ENCODE results near the gene C1QL1. TPM values are rescaled to one million over a fixed set of nuclear protein-coding genes. Genes with fewer than 3 reads are reported as not detected.

C1QL1 gene
- total RNA-seq, 1 donor from 2014 or later: under 0.01 TPM

DNA sequence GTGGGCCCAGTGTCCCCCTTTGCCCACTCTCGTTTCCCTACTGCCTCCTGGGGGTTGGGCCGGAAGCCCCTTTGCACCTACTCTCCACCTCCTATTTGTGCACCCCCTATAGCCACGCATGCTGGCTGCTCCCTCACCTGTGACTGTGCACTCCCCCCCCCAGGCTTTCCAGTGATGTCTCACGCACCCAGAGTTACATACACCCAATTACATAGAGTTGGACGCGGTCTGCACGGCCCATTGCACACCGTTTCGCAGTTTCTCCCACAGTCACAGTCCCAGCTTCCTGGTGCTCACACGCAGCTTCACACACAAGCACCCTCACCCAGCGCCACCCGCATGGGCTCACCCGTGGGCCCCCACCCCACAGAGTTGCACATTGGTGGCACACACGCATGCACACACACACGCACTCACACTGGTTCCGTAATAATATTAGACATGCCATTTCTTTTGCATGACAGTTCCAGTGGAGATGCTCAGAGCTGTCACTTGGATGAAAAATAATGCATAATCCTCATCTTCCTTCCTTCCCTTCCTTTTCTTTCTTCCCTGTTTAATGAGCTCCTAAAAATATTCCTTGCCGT lies 21.5 kb upstream of the C1QL1 start:
- no peak for DNase-seq (ENCODE audit: low read depth in 2 of 2)

DNA sequence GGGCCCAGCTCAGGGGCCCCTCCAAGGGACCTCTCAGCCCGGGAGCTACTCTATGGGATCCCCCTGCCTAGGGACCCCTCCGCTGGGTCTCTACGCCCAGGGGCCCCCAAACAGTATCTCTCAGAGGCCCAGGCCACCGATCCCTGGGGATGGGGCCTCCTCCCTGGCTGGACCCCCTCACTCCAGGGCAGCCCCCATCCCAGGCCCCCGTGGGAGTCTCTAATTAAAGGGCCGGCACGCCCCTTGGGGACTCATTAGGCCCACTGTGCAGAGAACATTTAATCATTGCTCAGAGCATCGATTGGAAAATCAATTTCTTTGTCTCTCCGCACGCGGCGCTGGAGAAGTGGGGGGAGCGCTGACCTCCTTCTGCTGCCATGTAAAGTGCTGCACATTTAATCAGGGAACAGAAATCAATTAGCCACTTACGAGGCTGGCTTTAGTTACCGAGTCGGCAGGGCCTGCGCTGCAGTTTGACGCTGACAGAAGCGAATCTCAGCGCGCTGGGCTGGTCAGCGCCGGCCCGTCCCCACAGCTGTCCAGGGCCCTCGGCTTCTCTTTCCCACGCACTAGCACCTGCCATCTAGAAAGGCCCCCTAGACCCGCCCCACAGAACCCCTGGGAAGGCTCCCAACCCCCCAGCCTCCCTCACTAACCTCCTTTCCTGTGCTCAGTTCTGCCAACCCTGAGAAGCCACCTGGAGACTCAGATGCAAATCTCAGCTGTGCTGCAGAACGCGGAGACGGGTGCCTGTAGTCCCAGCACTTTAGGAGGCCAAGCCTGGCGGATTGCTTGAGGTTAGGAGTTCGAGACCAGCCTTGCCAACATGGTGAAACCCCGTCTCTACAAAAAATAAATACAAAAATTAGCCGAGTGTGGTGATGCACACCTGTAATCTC lies 20.2 kb upstream of the C1QL1 start:
- DNase-seq (ENCODE audit: low read depth in 2 of 2): no peak

DNA sequence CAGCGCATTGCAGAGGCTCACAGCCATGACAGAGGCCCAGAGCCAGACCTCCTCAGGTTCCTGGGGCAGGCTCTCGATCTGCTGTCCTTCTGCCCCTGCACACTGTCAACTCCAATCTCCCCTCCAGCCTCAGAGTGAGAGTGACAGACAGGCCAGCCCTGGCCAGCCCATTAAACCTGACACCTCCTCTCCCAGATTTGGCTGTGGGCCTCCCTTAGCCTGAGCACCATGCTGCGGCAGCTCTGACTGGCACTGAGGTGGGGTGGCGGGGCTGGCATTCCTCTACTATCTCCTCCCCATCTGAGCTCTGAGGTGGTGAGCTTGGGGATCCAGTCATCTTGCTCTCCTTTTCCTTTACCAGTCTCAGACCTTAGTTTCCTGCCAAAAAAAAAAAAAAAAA lies 15.5 kb upstream of the C1QL1 start:
- no peak for DNase-seq (ENCODE audit: low read depth in 2 of 2)

DNA sequence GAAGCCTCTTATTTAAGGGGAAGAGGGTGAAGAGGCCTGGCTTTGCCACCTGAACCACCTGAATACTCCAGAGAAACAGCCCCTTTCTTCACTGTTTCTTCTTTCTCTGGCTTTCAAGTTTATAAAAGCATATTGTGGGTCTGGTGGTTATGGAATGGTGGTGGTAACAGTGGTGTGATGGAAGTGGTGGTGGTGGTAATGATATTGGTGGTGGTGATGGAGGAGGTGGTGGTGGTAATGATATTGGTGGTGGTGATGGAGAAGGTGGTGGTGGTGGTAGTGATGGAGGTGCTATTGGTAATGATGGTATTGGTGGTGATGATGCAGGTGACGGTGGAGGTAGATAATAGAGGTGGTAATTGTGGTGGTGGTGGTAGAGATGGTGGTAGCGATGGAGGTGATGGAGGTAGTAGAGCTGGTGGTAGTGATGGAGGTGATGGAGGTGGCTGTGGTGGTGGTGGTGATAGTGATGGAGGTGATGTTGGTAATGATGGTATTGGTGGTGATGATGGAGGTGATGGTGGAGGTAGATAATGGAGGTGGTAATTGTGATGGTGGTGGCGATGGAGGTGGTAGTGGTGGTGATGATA lies 14.1 kb upstream of the C1QL1 start:
- DNase-seq (ENCODE audit: low read depth in 2 of 2): no peak

DNA sequence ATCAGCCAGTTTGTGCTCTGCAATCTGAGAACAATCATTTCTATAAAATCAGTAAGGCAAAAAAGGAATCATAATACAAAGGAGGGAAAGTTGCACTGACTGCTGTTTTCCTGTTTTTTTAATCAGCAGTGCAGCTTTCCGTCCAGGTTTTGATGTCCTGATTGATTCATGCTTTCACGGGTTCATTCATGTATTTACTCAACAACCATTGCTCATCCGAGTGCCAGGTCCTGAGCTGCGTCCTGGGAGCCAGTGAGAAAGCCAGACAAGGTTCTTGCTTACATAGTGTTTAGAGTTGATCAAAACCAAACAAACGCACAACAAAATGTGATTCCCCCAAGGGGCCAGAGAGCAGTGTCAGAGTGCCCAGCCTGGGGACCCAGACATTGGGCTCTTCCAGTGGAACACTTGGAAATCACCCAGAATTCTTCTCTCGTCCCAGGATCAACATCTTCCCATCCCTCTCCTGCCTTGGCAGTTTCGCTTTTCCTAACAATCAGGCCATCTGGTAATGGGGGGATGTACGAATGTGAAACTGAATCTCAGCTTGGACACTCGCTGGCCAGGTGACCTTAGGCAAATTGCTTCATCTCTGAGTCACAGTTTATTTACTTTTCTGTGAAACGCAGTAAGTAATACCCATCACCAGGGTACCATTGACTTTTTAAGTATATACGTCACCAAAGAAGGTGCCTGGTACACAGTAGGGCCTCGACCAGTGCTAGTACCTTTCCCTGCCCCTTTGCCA lies 13.3 kb upstream of the C1QL1 start:
- DNase-seq (ENCODE audit: low read depth in 2 of 2): peak; percentile 80 to 89

DNA sequence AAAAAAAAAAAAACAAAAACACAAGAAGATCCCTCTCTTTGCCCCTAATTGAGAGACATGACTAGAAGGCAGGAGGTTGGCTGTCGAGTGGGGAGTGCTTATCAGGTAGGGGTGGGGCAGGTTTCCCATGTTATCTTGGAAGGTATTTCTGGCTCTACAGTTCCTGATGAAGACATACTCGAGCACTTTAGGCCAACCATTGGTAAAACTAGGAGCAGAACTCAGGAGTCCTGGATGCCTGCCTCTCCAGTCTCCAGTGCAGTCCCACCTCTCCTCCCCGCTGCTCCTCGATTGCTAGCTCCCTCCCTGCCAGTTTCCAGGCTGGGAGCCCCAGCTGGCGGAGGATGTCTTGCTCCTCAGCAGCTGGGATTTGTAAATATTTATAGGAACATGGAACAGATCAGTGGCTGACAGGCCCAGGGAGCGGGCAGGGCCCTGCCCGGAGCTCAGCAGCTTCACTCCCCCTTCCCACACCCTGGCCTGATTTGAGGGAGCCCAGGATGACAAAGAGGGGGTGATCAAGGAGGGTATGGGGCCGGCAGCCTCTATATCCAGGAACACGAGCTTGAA lies 11.4 kb upstream of the C1QL1 start:
- no peak for DNase-seq (ENCODE audit: low read depth in 2 of 2)

DNA sequence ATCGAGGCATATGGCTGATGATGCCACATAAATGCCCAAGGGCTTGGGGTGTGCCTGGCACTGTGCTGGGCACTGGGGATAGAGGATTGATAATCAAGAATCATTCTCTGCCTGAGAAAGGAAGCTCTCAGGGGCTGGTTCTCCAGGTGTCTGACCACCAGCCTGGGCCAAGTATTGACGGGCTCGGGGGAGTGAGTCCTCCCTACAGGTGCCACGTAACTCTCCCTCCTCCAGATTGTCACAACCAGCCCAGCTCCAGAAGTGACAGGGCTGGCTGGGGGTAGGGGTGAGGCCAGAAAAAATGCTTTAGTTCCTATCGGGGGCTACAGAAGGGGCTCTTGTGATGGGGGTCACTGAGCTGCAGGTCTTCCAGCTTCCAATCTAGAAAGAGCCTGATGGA lies 10.7 kb upstream of the C1QL1 start:
- no peak for DNase-seq (ENCODE audit: low read depth in 2 of 2)

DNA sequence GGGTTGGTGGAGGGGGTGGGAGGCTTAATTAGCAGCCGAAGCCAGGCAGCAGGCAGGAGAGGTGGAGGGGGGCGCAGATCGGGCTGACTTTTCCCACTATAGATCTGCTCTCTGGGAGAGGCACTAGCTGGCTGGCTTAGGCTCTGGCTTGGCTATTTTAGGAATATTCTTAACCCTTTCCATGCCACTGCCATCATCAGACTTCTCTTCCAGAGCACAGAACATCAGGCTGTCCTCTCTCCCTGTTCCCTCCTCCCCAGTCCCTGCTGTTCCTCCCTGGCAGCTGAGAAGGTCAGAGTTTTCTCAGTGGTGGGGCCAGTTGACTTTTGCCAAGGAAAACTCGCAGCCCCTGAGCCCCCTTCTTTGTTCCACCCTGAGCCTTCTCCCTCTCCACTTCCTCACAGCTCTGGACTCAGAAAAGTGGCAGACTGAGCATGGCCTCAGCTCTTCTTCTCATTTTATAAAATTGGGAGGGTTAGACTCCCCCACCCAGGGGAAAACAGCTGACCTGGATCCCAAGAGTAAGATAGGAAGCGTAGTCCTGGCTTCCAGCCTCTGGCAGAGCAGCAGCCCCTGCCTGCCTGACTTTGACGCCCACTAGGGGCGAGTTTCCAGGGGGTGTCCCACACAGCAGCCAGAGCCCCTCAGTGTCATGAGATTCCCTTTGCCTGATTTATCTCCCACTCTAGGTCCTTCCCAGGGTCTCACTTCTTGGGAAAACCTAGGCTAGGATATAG lies 9.9 kb upstream of the C1QL1 start:
- no peak for DNase-seq (ENCODE audit: low read depth in 2 of 2)

DNA sequence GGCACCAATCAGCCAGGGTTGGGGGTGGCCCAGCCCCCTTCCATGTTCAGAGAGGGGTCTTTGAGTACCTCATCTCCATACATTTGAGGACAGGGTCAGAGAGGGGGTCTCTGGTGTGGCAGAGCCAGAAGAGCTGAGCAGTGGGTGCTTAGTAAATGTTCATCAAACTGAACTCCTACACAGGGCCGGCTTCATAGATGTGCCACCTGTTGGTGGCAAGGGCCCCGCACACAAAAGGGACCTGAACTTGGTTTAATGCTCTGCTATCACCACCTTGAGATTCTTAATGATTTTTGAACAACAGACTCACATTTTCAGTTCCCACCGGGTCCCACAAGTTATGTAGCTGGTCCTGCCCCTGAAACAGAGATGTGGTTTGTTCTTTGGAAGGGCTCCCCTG lies 9.0 kb upstream of the C1QL1 start:
- DNase-seq (ENCODE audit: low read depth in 2 of 2): no peak

DNA sequence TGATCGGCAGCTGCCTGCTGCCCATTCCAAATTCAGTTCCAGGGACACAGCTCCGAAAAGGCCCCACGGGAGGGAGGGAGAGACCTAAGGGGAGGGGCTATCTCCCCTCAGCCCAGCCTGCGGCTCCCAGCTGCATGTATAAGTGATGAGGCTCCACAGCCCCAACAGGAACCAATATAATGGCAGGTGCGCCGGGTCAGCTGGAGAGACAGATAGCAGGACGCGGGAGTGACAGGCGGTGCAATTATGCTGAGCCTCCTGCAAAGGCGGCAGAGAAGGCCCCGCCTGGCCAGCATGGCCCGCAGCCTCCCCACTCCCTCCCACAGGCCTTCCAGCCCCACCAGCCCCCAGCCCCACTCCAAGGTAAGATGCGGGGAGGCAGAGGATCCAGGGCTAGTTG lies 8.1 kb upstream of the C1QL1 start:
- DNase-seq (ENCODE audit: low read depth in 2 of 2): no peak

DNA sequence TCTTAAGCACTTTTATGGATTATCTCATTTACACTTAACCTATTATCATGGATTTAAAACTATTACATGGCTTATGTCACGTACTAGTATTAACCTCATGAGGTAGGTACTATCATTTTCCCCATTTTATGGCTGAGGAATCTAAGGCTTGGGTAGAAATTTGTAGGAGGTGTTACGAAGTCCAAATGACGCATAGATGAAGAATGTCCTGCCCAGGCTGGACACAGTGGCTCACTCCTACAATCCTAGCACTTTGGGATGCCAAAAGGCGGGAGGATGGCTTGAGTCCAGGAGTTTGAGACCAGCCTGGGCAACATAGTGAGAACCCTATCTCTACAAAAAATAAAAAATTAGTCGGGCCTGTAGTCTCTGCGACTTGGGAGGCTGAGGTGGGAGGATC lies 4.8 kb upstream of the C1QL1 start:
- no peak for DNase-seq (ENCODE audit: low read depth in 2 of 2)

DNA sequence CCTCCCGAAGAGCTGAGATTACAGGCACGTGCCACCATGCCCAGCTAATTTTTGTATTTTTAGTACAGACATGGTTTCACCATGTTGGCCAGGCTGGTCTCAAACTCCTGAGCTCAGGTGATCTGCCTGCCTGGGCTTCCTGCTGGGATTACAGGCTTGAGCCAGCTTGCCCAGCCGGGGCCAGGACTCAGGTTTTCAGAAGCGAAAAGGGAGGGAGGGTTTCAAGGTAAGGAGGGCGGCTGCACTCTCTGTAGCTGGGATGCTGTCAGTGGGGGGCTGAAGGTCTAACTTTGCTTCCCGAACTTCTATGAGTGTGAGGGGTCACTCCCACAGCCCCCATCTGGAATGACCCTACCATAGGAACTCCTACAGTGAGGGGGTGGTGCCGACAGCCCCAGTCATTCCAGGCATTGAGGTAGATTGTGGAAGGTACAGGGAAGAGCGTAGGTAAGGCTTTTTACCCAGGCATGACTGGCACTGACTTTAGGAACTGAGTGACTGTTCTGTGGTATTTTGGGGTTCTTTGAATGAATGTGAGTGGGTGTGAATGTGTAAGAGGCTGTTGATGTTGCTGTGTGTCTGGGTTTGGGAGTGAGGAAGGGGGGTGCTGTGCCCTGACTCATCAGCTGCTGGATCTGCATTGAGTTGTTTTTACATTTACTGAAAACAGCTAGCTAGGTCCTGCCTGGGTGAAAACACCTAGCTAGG lies 3.8 kb upstream of the C1QL1 start:
- no peak for DNase-seq (ENCODE audit: low read depth in 2 of 2)

DNA sequence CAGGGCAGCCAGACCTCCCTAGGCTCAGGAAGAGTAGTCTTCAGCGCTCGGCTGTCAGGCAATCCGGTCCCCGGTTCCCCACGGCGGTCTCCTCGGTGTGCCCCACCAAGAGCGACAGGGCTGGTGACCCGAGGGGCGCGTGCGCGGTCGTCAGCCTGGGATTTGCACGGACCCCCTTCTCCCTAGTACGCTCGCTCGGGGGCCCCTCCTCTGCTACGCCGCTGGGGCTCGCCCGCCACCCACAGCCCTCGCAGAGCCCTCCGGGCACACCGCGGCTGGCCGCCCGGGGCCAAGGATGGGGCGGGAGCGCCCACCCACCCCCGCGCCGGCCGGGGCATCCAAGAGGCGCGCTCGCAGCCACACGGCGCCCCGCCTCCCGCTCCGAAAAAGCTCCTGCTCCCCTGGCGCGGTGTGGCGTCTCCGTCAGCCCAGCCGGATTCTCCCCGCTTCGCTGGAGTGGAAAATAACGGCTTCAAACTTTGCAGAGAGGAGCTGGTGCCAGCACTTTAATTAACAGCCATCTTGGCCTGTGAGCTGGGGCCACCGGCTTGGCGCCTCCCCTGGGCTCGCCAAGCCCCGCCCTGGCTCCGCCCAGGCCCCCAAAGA lies 2.1 kb upstream of the C1QL1 start:
- peak in 1 of 2 donors; percentile 20 for DNase-seq (ENCODE audit: low read depth in 2 of 2)

DNA sequence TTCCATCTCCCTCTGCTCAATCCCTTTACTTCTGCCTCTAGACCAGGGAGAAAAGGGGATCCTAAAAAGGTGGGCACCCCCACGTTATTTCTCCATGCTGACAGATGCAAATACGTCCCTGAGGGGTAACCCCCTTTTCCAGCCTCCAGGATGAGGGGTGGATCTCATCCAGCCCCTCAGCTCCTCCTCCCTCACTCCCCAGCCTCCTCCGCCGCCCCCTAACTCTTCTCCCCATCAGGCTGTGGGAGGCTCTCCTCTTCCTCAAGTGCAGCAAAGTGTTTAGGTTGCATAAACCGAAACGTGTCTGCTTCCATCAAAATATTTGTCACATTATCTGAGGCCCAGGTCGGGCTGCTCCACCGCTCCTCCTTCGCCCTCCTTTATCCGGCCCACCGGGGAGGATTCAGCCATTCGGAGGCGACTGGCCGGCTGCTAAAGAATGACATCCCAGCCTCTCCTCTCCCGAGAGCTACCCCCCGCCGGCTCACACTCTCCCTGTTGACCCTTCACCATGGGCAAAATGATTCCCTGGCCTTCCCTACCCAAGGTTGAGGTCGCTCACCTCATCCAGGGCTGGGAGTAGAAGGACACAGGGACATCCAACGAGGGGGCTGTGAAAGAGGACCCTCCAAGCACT lies 1.2 kb upstream of the C1QL1 start:
- DNase-seq (ENCODE audit: low read depth in 2 of 2): no peak

DNA sequence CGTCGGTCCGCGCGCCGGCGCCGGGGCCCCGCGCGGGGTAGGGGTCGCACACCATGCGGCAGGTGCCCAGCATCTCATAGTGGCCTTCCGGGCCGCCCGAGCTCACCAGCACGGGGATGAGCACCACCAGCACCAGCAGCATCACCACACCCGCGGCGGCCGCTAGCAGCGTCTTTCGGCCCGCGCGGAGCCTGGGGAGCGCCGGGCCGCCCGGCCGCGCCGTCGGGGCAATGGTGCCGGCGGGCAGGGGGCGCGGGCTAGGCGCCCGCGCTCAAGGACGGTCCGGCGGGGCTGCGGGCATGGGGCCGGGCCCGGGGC lies 237 bp downstream of the C1QL1 start:
- DNase-seq (ENCODE audit: low read depth in 2 of 2): no peak

DNA sequence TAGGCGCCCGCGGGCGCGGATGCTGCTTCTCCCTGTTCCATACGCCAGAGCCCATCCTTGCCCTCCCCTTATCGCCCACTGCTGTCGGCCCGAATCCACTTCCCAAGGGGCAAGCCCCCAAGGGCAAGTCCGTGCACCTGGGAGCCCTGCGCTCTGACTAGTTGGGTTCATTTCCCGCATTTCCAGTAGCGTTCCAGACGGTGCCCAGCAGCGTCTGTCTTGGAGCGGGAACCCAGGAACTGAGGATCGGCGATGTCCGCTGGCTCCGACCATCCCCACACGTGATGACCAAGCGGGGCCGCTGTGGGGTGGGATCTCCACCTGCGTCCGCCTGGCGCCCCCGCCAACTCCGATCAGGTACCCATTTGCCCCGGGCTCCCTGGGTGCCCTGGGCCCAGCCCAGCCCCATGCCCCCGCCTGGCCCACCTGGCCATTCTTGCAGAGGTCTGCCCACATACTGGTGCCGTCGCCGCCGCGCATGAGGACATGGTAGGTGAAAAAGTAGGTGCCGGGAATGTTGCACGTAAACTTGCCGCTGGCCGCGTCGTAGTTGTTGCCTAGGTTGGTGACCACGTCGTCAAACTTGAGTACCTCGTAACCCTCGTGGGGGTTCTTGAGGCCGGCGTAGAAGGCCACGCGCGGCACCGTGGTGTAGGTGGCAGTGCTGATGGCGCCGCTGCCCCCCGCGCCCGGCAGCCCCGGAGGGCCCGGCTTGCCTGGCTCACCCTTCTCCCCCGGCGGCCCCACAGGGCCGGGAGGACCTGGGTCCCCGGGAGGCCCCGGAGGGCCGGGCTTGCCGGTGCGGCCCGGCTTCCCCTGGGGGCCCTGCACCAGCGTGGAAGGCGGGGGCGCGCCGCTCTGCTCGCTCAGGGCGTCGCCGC lies 837 bp downstream of the C1QL1 start:
- DNase-seq (ENCODE audit: low read depth in 2 of 2): no peak

DNA sequence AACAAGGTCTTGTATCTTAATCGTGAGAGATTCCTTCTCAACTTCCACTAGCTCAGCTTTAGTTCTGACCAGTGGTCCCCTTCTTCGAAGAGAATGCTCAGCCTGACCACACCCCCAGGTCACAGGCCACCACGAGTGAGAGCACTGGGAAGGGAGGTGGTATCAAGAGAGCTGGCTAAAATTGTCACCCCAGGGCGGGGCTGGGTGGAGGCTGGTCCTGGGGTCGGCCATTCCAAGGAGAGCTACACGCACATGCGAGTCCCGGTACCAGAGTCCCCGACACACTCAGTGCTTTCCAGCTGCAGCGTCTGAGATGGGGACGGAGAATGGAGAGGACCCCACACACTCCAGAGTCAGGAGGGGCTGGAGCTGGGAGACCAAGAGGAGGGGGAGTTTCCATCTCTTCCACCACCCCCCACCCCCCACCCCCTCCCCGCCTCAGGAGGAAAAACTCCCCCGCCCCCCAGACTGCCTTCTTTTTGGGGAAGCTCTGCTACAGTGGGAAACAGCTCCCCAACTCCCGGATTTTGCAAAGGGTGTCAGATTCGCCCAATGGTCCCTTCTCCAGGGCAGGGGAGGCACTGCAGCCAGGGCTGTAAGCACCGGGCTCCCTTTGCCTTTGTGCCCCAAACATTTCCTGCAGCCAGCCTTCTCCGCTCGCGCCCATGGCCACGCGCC lies 1.6 kb downstream of the C1QL1 start:
- DNase-seq (ENCODE audit: low read depth in 2 of 2): no peak

Measured in lung microvascular endothelial cell (primary cell).